ENCODE data around the gene LMOD1. TPM values are rescaled to one million over a fixed set of nuclear protein-coding genes. Genes with fewer than 3 reads are reported as not detected.

LMOD1 gene
- total and polyA plus RNA-seq, 2 of the 8 experiments (the other 6 are each of a cell fraction or from before 2014, with no cell fraction given): 0.77 to 1.4 TPM

- TF ChIP-seq GABPA (IDR thresholded peaks at IDR 0.05; ENCODE audit: borderline replicate concordance, insufficient read depth, low read length) (no peak), RXRA (IDR thresholded peaks at IDR 0.05; ENCODE audit: insufficient read depth, low read depth, low read length) (no peak), EP300 (IDR thresholded peaks at IDR 0.05; ENCODE audit: borderline replicate concordance in 1 of 2, low read depth in 2 of 2, low read length in 2 of 2) (no peak), MAX (IDR thresholded peaks at IDR 0.05) (no peak), CHD2 (IDR thresholded peaks at IDR 0.05; ENCODE audit: low read length) (no peak), USF2 (IDR thresholded peaks at IDR 0.05; ENCODE audit: low read length) (no peak), SRF (IDR thresholded peaks at IDR 0.05; ENCODE audit: low read depth, low read length) (no peak), CTBP2 (IDR thresholded peaks at IDR 0.05; ENCODE audit: borderline replicate concordance, insufficient read depth, insufficient read length, low read length) (no peak), BRCA1 (IDR thresholded peaks at IDR 0.05; ENCODE audit: low read depth, low read length) (no peak), ZNF274 (IDR thresholded peaks at IDR 0.05; ENCODE audit: borderline replicate concordance, extremely low read depth, low read length) (no peak)
Observed at GRCh38 chr1:201982082-201982622, 35.8 kb upstream of the LMOD1 start (continued).
